GM18511 (cell line): ENCODE measurements around the gene PDZD7.
"Not testable (repeated sequence)": the region's sequence is repeated elsewhere in the genome, so short reads cannot be mapped to it uniquely, and the experiment has no call there.

ENCODE experiments used
- ATAC-seq: cut with Tn5 transposase; IDR thresholded peaks from one replicate; pipeline ENCODE4 v1.9.1; 2021; ENCODE audit warnings: mild to moderate bottlenecking, moderate library complexity; ENCODE audit not compliant: unreplicated experiment

The PDZD7 gene

DNA sequence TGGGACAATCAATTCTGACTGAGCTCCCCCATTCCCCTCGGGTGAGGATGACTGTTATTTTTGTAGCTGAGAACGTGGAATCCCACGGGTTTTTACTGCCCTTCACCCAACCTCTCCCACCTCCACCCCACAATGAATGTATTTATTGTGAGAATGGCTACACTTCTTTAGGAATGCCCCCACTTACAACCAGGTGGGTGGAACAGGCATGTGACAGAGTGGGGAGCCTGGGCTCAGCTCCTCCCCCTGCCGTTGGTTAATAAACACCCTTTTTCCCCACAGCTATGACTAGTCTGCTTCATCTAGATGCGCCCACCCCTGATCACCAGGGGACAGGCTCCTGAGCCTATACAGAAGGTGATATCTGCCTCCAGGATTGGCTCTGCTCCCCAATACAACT lies 45.6 kb downstream of the PDZD7 start:
- ATAC-seq = no peak

DNA sequence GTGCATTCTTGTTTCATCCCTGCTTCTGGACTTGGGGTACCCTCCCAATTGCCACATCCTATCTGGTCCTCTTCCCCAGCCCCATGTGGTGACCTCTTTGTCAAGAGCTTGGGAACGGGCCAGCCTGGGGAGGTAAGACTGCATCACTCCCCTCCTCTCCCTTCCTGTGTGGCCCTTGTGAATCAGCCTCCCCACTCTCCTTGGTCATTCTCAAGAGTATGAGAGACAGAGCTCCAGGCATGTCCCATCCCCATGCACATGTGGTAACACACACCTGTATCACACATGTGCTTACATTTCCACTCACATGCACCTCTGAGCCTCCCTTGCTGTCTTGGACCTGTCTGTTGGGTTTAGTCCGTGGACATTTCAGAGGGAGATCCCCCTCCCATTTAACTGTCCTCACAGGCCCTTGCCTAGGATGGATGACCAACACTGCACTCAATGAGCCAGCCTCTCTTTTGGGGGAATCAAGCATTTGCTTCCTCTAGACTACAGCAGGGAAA lies 46.2 kb downstream of the PDZD7 start:
- ATAC-seq = no peak

DNA sequence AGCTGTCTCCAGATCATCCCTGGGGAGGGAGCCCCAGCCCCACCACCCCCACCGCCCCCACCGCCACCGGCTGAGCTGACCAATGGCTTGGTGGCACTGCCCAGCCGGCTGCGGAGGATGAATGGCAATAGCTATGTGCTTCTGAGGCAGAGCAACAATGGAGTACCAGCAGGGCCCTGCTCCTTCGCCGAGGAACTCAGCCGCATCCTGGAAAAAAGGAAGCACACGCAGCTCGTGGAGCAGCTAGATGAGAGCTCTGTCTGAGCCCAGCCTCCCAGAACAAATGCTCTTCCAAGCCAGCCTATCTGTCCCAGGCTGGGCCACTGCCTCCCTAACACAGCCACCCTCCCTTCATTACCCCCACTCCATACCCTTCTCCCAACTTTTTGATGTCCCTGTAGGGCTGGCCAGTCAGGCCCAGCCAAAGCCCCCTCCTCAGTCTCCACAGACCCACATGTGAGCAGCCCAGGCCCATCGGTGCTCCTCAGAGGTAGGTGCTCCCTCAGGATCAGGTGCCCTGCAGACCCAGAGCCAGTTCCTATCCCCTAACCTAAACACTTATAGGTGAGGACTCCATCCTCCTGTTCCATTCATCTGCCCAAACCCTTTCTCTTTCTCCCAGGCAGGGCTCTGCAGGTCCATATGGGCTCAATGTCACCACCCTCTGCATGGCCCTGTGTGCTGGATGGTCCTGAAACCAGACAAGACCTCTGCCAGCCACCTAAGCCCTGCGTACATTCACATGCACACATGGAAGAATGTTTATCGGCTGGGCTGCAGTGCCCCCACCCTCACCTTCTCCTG lies 46.9 kb downstream of the PDZD7 start:
- ATAC-seq = no peak

DNA sequence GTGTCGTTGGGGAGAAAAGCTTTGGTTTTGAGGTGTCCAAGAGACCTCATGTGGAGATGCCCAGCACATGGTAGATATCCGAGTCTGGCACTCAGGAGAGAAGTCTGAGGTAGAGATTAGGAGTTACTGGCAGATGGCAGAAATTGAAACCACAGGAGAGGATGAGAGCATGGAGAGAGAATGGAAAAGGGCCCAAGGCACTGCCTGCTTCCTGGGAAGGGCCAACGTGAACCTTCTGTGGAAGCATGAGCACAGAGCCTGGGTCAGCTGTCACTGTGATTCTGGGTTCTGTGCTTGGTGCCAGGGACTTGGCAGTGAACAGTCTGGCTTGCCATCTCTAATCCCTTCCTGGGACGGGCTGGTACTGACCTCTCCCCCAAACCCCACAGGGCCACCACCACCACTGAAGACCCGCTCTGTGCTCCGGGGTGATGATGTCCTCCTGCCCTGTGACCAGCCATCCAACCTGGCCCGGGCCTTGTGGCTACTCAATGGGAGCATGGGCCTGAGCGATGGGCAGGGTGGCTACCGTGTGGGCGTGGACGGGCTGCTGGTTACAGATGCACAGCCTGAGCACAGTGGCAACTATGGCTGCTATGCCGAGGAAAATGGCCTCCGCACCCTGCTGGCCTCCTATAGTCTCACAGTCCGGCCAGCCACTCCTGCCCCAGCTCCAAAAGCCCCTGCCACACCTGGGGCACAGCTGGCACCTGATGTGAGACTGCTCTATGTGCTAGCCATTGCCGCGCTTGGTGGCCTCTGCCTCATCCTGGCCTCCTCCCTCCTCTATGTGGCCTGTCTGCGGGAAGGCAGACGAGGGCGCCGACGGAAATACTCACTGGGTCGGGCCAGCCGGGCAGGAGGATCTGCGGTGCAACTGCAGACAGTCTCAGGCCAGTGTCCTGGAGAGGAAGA lies 47.8 kb downstream of the PDZD7 start:
- ATAC-seq = no peak

DNA sequence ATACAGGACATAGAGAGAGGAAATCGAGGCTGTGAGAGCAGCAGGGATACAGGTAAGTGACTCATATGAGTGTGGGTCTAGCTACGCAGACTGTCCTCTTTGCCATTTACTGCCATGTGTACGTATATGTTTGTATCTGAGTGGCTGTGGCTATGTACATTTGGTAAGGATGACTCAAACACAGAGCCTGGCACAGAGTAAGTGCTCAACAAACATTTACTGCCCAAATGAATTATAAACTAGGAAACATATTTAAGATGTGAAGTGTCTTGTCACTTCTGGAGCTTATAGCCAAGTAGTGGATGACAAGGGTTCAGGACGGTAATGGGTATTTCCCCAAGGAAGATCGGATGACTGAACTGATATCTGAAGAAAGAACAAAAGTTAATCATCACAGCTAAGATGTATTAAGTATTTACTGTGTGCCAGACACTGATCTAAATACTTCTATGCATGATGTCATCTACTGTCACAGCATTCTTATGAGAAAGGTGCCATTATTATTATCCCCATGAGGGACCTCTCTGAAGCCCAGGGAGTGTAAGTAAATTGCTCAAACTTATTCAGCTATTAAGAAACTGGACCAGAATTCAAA lies 49.7 kb downstream of the PDZD7 start:
- no peak for ATAC-seq

DNA sequence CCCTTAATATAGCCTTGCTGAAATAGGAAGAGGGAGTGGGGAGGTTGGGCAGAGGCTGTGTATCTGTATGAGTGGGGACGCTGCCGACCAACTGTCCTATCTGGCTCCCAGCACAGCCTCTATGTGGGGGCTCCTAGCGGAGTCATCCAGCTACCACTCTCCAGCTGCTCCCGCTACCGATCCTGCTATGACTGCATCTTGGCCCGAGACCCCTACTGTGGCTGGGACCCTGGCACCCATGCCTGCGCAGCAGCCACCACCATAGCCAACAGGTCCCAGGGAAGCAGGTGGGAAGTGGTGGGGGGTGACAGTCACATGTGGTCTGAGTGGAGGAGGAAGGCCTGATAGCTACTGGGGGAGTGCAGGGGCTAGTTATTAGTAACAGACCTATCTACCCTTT lies 50.2 kb downstream of the PDZD7 start:
- ATAC-seq = no peak

DNA sequence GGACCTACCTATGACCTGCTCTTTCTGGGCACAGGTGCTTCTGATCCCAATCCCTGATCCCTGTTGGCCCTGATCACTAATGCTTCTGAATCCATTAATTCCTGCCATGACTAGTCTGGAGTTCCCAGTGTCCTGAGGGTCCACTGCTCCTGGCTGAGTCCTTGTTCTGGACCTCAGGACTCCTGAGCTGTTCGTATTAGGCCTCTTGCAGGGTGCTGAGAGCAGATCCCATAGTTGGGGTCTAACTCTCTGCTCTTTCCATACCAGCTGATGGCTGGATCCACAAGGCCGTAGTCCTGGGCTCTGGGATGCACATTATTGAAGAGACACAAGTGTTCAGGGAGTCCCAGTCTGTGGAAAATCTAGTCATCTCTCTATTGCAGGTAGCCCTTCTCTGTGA lies 50.6 kb downstream of the PDZD7 start:
- ATAC-seq = no peak

DNA sequence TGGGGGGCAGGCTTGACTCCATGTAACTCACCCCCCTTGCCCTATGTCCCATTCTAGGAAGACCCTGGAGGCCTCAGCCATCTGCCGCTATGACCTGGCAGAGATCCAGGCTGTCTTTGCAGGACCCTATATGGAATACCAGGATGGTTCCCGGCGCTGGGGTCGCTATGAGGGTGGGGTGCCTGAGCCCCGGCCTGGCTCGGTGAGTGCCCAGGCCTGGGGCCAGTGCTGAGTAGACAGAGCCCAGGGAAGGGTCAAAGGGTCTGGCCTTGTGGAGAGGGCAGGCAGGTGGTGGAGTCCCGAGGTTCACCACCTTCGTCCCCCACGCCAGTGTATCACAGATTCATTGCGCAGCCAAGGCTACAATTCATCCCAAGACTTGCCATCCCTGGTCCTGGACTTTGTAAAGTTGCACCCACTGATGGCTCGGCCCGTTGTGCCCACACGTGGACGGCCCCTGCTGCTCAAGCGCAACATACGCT lies 51.1 kb downstream of the PDZD7 start:
- ATAC-seq = no peak

DNA sequence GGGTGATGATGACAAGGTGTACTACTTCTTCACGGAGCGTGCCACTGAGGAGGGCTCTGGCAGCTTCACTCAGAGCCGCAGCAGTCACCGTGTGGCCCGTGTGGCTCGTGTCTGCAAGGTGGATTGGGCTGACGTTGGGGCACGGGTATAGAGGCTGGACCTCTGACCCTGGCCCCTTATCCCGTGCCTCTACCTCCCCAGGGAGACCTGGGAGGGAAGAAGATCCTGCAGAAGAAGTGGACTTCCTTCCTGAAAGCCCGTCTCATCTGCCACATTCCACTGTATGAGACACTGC lies 52.1 kb downstream of the PDZD7 start:
- no peak for ATAC-seq

DNA sequence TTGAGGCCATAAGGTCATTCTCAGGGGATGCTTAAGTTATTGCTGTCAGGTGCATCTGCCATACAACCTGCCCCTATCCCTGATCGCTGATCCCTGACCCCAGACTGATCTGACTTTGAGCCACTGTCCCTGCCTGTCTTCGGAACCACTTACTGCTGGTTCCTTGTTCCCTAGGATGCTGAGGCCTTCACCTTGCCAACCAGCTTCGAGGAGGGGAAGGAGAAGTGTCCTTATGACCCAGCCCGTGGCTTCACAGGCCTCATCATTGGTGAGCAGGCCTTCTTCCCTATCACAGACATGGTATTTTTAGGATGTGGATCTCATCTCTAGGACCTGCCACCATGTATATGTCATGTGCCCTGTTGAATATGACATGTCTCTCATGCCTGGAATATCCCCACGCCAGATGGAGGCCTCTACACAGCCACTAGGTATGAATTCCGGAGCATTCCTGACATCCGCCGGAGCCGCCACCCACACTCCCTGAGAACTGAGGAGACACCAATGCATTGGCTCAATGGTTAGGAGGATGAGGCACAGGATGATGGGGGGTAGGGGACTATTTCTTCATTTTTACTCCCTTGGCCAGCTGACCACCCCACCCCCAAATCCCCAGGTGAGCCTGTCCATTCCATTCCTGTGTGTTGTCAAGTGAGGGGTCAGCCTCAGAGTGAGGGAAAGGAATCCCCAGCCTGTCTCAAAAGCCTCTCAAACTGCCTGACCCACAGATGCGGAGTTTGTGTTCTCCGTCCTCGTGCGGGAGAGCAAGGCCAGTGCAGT lies 52.6 kb downstream of the PDZD7 start:
- ATAC-seq = no peak

DNA sequence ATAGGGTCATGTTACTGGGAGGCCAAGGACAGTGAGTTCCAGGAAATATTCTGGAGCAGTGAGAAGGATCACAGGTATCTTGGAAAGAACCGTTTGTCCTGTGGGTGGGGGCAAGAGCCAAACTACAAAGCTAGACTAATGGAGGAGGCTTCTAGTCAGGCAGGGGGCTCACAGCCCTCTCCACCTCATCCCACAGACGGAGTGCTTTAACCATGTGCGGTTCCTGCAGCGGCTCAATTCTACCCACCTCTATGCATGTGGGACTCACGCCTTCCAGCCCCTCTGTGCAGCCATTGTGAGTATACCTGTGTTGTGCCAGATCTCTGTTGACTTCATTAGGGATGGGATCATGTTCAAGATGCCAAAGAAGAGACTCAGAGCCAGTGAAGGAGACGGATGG lies 53.5 kb downstream of the PDZD7 start:
- no peak for ATAC-seq

DNA sequence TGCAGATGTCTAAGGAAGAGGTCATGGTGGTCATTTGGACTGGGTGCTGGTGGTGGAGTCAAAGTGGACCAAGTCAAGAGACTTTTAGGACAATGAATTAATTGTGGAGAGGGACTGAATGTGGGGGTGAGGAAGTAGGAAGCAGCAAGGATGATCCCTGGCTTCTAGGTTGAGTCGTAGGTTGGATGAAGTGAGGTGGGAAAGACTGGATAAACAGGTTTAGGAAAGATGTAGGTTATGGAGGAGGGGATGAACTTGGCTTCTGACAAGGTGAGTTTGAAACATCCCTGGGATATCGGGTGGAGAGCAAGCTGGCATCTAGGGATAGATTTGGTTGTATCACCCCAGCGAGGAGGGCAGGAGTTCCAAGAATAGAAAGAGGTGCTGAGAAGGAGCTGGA lies 54.0 kb downstream of the PDZD7 start:
- ATAC-seq = no peak

DNA sequence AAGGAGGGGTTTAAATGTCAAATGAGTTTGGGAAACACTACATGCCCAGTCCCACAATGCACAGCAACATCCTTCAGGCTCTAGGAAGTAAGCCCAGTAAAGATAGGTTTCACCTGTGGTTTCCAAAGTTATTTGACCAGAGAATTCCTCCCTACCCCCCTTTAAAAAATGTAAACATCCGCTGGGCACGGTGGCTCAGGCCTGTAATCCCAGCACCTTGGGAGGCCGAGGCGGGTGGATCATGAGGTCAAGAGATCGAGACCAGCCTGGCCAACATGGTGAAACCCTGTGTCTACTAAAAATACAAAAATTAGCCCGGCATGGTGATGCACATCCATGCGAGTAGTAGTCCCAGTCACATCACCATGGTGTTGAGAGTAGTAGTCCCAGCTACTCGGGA lies 55.5 kb downstream of the PDZD7 start:
- not testable (repeated sequence) for ATAC-seq

DNA sequence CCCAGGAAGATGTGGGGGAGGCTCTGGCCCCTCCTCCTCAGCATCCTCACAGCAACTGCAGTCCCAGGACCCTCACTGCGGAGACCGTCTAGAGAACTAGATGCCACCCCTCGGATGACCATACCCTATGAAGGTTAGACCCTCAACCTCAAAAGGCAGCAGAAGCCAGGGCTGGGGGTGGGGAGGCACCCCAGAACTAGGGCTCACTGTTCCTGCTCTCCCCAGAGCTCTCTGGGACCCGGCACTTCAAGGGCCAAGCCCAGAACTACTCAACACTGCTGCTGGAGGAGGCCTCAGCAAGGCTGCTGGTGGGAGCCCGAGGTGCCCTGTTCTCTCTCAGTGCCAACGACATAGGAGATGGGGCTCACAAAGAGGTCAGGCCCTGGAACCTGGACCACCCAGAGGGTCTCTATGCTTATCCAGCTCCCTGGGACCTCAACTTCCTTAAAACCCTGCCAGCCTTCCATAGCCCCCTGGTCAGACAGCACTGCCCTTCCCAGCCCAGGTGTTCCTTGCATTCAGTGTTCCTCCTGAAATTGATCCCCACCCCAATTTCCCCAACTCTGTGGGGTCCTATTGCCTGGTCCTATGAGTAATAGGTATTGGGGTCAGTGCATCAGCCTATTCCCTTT lies 57.9 kb downstream of the PDZD7 start:
- ATAC-seq = no peak

DNA sequence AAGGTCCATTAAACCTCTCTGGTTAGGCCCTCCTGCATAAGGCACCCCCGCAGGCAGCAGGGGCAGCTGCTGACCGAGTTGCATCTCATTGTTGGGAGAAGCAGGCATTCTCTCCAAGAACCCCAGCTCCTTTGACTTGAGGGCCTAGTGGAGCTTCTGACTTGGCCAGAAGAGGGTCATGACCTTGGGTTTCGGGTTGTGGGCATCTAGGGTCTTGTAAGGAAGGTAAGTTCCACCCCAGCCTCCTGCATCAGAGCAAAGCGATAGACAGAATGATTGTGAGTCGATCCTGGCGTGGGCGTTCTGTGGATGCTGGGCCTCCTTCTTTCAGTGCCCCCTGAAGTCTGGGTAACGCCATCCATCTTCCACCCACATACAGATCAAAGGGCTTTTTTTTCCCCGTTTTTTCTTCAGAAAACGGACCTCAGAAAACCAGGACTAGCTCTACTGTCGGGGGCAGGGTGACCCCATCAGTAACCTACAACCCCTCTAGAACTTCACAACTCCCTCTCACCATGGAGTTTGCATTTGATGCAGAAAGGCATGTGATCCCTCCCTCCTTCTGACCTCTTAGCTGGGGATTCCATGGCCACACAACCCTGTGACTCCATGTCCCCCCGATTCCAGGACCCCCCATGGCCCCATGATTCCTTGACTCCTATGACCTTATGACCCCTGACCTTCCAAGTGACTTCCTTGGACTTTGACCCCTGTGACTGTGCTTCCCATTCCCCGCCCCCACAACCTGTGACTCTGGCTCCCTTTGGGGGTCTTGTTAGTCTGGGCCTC lies 58.6 kb downstream of the PDZD7 start:
- no peak for ATAC-seq

DNA sequence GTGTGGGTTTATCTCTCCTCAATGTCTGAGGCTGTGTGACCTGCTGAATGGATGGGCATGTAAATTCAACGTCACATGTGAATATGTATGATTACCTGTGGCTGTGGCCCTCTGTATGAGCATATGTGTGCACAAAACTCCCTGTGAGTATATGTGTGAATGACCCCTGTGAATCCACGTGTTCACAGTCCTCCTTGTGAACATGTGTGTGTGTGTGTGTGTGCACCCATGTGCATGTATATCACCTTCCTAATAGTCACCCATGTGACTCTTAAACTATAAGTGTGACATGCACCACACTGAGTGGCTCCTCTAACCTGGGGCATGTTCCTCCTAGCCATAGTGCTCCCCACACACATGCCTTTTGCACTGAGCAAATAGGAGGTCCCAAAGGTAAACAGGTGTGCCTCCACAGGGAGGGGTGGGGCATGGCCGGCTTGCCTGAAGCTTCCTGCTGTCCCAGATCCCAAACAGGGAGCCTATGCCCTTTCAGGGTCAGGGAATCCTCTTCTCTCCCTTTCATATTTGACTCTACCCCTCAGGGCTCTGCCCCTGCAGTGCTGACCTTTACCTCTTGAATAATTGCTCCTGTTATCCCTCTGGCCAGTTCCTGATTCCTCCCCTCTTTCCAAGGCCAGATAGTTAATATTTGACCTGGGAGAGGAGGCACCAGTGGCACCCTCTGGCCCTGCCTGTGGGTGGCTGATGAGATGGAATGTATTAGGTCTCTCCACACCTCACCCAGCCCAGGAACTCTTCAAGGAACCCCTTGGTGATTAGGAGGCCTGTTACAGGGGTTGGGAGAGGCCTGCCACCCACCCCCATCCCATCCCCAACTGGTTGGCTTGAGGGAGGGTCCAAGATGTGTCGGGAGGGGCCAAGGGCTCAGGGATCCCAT lies 59.8 kb downstream of the PDZD7 start:
- no peak for ATAC-seq

DNA sequence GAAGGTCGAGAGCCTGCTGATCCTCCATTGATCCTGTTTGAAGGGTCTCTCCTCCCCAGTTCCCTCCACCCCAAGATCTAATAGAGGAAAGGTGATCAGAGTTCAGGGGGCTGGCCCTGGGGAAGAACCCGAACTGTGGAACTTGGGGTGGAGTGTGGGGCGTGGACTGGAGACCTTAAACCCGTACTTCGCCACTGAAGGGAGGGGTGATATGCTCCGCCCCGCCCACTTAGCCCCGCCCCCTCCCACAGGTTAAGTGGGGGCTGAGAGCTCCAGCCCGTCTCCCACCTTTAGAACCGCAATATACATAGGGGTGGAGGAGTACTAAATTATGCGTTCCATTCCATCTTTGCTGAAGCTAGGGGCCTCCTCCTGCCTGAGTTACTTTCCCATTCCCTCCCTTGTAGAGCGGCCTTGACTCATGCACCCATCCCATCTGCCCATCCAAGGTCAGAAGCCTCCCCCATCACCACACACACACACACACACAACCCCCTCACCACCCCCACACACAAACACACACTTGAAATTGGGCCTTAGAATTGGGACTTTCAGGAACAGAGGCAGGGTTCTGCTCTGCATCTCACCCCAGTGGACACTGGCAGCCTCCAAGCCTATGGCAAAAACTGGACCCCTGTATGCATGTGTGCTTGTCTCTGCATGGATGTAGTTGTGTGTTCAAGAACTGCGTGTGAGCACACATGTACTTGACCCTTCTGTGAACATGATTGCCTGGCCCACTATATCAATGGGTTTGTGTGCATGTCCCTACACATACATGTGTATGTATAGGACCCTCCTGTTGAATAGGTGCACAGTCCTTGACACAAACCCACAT lies 60.6 kb downstream of the PDZD7 start:
- ATAC-seq = no peak
